Uterus (tissue), 2 donors: ENCODE data around the gene SPAG8.

Source experiments
- POLR2A ChIP-seq, 2 donors: fragments of 450-650 bp; IDR thresholded peaks; one replicate each; pipeline ENCODE4 v1.6.1; 2016; ENCODE audit warnings: antibody characterized with exemption in 2 of 2, mild to moderate bottlenecking in 1 of 2, moderate library complexity in 1 of 2
- TF ChIP-seq, protein P1 (sequence below), 4 experiments: fragments of 200-600 bp in 2 of 4; fragments of 450-650 bp in 2 of 4; sonication (generic) in 2 of 4; IDR thresholded peaks; one replicate each; pipeline ENCODE4 v1.5.1; 2016 to 2019; ENCODE audit warnings: antibody characterized with exemption in 4 of 4, mild to moderate bottlenecking in 2 of 4, moderate library complexity in 1 of 4

DNA sequence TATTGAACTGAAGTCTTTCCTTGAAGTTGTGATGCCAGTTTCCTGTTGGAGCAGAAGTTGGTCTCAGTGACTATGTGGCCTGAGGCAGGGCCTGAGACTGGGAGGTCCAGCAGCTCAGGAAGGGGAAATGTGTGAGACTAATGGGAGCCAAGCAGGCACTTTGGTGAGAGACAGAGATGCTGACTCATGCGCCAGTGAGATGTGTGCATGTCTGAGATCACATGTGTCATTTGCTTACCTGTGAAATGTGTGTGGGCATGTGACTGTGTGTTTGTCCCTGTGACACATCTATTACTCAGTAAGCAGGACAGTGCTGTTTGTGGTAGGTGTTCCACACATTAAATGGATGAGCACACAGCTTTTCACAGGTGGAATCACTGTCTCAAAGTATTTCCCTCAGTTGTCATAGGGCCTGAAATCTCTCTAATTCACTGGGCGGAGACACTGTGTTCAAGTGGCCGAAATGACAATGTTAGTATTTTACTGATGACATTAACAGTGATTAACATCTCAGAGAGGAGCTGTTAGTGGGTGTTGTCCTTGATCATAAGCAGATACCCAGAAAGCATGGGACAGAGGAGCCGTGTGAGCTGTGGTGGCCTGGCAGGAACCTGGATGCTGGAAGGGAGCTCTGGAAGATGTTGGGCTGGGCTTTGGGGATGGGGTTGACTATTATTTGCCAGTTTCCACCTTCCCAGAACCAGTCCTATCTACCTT, 13.2 kb downstream of the SPAG8 start:
- TF ChIP-seq, protein P1, sequence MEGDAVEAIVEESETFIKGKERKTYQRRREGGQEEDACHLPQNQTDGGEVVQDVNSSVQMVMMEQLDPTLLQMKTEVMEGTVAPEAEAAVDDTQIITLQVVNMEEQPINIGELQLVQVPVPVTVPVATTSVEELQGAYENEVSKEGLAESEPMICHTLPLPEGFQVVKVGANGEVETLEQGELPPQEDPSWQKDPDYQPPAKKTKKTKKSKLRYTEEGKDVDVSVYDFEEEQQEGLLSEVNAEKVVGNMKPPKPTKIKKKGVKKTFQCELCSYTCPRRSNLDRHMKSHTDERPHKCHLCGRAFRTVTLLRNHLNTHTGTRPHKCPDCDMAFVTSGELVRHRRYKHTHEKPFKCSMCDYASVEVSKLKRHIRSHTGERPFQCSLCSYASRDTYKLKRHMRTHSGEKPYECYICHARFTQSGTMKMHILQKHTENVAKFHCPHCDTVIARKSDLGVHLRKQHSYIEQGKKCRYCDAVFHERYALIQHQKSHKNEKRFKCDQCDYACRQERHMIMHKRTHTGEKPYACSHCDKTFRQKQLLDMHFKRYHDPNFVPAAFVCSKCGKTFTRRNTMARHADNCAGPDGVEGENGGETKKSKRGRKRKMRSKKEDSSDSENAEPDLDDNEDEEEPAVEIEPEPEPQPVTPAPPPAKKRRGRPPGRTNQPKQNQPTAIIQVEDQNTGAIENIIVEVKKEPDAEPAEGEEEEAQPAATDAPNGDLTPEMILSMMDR (IDR thresholded peaks at IDR 0.05): no peak
- TF ChIP-seq POLR2A (IDR thresholded peaks at IDR 0.05): no peak
